Right lobe of liver (tissue), 6 donors: Measurements from ENCODE around the gene HOATZ. TPM values are rescaled to one million over a fixed set of nuclear protein-coding genes. Genes with fewer than 3 reads are reported as not detected.

Source experiments
- ATAC-seq, 4 donors: fragments of 200-7000 bp; cut with Tn5 transposase; one replicate each; pipeline ENCODE4 v1.9.1; 2020; ENCODE audit warnings: mild to moderate bottlenecking in 4 of 4, moderate library complexity in 4 of 4
- DNase-seq, 3 donors: peaks; one replicate each; pipeline ENCODE4 v3.0.0-alpha.2; 2020
- H3K27ac ChIP-seq, 3 donors: fragments of 200-600 bp; one replicate each; pipeline ENCODE4 v1.8.0; 2022
- H3K27me3 ChIP-seq, 2 donors: fragments of 200-600 bp; one replicate each; pipeline ENCODE4 v1.8.0; 2022
- H3K36me3 ChIP-seq, 4 donors: fragments of 200-600 bp; sonication (generic) in 1 of 4; one replicate each; pipeline versions ENCODE4 v1.5.1 to v1.8.0; 2017 to 2022; ENCODE audit warnings: control low read depth in 1 of 4
- H3K4me1 ChIP-seq, 4 donors: fragments of 200-600 bp; sonication (generic) in 1 of 4; one replicate each; pipeline versions ENCODE4 v1.5.1 to v1.8.0; 2017 to 2022; ENCODE audit warnings: control low read depth in 1 of 4
- H3K4me3 ChIP-seq, 3 donors: fragments of 200-600 bp; one replicate each; pipeline ENCODE4 v1.8.0; 2022
- H3K9me3 ChIP-seq, 4 donors: fragments of 200-600 bp; sonication (generic) in 1 of 4; one replicate each; pipeline versions ENCODE4 v1.5.1 to v1.8.0; 2017 to 2022; ENCODE audit warnings: control low read depth in 1 of 4
- POLR2A ChIP-seq: fragments of 450-650 bp; IDR thresholded peaks from one replicate; pipeline ENCODE4 v1.6.1; 2017; ENCODE audit warnings: antibody characterized with exemption, mild to moderate bottlenecking
- WGBS: methylation state at CpG from one replicate; pipeline ENCODE4 v1.1.6; 2018; ENCODE audit warnings: low coverage, low lambda C conversion rate; ENCODE audit not compliant: insufficient coverage; ENCODE audit errors: missing lambda C conversion rate; 5-methylcytosine and 5-hydroxymethylcytosine counted together
- intact Hi-C, 2 donors: fragments of 100-400 bp; cut with DNase I; formaldehyde crosslinking; loops; one replicate each; pipeline versions ENCODE4 v1.11.2 to v1.14.1; 2022
- total RNA-seq, 6 experiments: library from RNA; depleted of rRNA in 2 of 6; stranded (reverse); fragments of >200 nt in 2 of 6; fragmentation: NEBNext Ultra II Directional in 3 of 6; extraction: Animal tissue kit (Norgen Biotek cat#: 25700) in 3 of 6; gene quantifications; one replicate each; pipeline versions ENCODE4 v1.1.0 to v1.2.4, GENCODE V29; 2016 to 2023
- TF ChIP-seq, protein P1 (sequence below), 4 donors: fragments of 200-600 bp in 3 of 4; fragments of 450-650 bp in 1 of 4; IDR thresholded peaks; one replicate each; pipeline versions ENCODE4 v1.5.1 to v1.8.0; 2016 to 2022; ENCODE audit warnings: antibody characterized with exemption in 4 of 4, mild to moderate bottlenecking in 2 of 4
- donor health status: DM: no; HTN: yes; CAD: no.
- donor health status: DM: no; HTN: no; CAD: no.
- donor health status: DM: no; HTN: no; CAD: no.
- donor health status: DM: no; HTN: yes; CAD: no.
- donor health status: DM: no; HTN: yes; CAD: no.

The HOATZ gene
- total RNA-seq, 6 experiments from 2014 or later = not detected

DNA sequence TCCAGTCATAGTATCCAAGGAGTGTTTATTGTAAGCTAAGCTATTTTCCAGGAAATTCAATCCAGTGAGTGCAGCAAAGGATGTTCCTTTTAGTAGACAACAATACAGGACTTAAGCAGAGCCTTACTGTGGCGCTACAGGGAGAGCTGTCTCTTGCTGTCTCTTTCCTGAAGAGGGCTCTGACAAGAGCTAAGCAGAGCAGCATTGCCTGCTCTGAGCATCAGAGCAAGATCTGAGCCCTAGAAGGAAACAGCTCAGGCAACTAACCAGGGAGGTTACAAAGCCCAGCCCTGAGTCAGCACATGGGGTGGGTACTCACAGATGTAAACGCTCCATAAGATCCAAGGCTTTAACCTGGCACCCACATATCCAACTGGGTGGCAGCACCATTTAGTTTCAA, 33.9 kb downstream of the HOATZ start:
- no peaks in the 10 kb centered on the region for H3K27me3 ChIP-seq
- DNase-seq = no peak
- no peak overlapping the region for H3K27ac ChIP-seq
- ATAC-seq = no peak
- 80% methylated on average over 2 of the region's 2 CpGs for WGBS
- no peaks in the 10 kb centered on the region for H3K9me3 ChIP-seq
- no peak overlapping the region for H3K4me3 ChIP-seq
- intact Hi-C loops = no loop called here
- no peaks in the 10 kb centered on the region for H3K4me1 ChIP-seq
- TF ChIP-seq, protein P1, sequence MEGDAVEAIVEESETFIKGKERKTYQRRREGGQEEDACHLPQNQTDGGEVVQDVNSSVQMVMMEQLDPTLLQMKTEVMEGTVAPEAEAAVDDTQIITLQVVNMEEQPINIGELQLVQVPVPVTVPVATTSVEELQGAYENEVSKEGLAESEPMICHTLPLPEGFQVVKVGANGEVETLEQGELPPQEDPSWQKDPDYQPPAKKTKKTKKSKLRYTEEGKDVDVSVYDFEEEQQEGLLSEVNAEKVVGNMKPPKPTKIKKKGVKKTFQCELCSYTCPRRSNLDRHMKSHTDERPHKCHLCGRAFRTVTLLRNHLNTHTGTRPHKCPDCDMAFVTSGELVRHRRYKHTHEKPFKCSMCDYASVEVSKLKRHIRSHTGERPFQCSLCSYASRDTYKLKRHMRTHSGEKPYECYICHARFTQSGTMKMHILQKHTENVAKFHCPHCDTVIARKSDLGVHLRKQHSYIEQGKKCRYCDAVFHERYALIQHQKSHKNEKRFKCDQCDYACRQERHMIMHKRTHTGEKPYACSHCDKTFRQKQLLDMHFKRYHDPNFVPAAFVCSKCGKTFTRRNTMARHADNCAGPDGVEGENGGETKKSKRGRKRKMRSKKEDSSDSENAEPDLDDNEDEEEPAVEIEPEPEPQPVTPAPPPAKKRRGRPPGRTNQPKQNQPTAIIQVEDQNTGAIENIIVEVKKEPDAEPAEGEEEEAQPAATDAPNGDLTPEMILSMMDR (IDR thresholded peaks at IDR 0.05) = no peak
- no peak for TF ChIP-seq POLR2A
- H3K36me3 ChIP-seq = no peaks in the 10 kb centered on the region

DNA sequence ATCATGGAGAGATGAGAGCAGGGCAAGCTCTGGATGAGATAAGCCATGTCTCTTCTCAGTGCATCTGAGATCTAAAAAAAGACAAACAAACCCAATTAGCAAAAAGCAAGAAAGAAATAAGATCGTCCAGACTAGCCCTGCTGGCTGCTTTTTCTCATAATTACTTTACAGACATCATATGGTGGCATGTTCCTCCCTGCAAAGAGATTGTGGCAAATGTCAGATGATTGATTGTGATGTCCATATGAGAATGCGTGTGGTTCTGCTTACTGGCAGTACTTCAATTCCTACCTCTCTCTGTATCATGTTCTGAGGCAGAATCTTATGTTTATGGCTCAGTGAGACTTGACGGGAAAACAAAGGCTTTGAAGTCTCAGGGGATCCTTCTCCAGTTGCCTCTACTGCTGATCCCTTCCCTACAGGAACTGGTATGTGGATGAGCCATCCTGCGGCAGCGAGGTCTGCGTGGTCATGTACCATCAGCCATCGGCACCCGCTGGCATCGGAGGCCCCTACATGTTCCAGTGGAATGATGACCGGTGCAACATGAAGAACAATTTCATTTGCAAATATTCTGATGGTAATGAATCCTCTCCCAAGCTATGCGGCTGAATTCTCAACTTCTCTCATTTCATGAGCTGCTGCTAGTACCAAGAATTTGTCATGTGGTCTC, 34.8 kb downstream of the HOATZ start:
- Histone ChIP-seq H3K27me3 (no peaks in the 10 kb centered on the region), H3K27ac (no peak overlapping the region), H3K4me3 (no peak overlapping the region), H3K36me3 (no peaks in the 10 kb centered on the region), H3K4me1 (no peaks in the 10 kb centered on the region), H3K9me3 (no peaks in the 10 kb centered on the region)
- no peak for ATAC-seq
- TF ChIP-seq, protein P1 (IDR thresholded peaks at IDR 0.05) = no peak
- TF ChIP-seq POLR2A = no peak
- intact Hi-C loops = no loop called here
- 52% methylated on average over 5 of the region's 11 CpGs for WGBS
- no peak for DNase-seq

DNA sequence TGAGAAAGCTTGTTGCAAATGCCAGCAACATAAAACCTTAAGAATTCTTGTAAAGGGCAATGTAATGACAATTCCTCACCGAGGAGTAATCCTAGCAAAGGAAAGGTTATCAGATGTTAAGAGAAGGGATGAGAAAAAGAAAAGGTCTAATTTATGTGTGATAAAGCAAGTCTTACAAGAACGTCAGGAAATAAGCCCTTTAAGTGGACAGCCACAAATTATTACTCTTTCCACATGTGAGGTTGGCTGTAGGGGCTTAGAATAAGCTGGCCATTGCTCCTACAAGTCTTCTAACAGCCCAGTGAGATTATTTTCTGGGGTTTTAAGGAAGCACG, 35.3 kb downstream of the HOATZ start:
- intact Hi-C loops = no loop called here
- ATAC-seq = no peak
- Histone ChIP-seq H3K9me3 (no peaks in the 10 kb centered on the region), H3K4me1 (no peaks in the 10 kb centered on the region), H3K27ac (no peak overlapping the region), H3K4me3 (no peak overlapping the region), H3K36me3 (no peaks in the 10 kb centered on the region), H3K27me3 (no peaks in the 10 kb centered on the region)
- DNase-seq = no peak
- 52% methylated on average over 3 of the region's 3 CpGs for WGBS
- TF ChIP-seq, protein P1 (IDR thresholded peaks at IDR 0.05) = no peak
- TF ChIP-seq POLR2A = no peak

DNA sequence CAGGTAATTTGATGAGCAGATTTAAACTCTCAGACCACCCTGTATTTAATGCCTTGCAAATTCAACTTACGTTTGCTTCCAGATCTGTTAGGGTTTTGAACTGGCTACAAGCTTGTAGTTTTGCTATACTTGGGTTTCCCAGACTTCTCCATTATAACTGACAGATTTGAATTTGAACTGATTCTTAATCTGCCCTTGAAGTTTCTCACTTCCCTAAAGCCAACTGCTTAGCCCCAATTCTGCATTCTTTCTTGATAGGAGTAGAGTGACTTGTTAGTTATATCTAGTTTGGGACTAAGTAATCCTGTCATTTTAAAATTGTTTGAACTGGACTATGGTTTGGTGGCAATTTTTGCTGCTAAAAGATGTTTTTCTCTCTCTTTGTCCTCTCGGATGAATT, 35.7 kb downstream of the HOATZ start:
- H3K9me3 ChIP-seq = no peaks in the 10 kb centered on the region
- H3K27ac ChIP-seq = no peak overlapping the region
- ATAC-seq = no peak
- H3K4me1 ChIP-seq = no peaks in the 10 kb centered on the region
- H3K4me3 ChIP-seq = no peak overlapping the region
- no peaks in the 10 kb centered on the region for H3K27me3 ChIP-seq
- no peaks in the 10 kb centered on the region for H3K36me3 ChIP-seq
- DNase-seq = no peak
- intact Hi-C loops = no loop called here
- TF ChIP-seq, protein P1 (IDR thresholded peaks at IDR 0.05) = no peak
- no peak for TF ChIP-seq POLR2A
- 66% methylated on average over 2 of the region's 2 CpGs for WGBS

DNA sequence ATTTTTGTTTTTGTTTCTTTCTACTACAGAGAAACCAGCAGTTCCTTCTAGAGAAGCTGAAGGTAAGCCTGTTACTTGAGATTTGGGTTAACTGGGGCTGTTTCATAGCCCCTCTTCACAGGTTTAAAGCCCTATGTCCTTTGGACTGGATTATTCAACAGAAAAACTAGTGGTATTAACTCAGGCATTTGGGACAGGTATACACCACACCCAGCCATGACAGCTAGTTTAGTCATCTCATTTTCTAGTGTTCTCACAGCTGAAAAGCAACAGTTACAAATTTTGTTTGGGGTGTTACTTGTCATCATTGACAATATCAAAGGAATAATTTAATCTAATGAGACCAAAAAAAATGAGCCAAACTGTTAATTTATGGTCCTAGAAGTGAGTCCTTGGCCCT, 40.0 kb downstream of the HOATZ start:
- H3K36me3 ChIP-seq = no peaks in the 10 kb centered on the region
- no peak overlapping the region for H3K27ac ChIP-seq
- TF ChIP-seq POLR2A = no peak
- TF ChIP-seq, protein P1 (IDR thresholded peaks at IDR 0.05) = no peak
- H3K4me1 ChIP-seq = no peaks in the 10 kb centered on the region
- no peaks in the 10 kb centered on the region for H3K27me3 ChIP-seq
- no peak overlapping the region for H3K4me3 ChIP-seq
- ATAC-seq (no peak), DNase-seq (no peak)
- no peaks in the 10 kb centered on the region for H3K9me3 ChIP-seq
- intact Hi-C loops = no loop called here
